DND-41 (cell line): ENCODE measurements around the gene DVL1.

Source experiments
- EZH2 ChIP-seq: IDR thresholded peaks from 3 replicates; pipeline ENCODE4 v1.6.1; 2012; ENCODE audit warnings: borderline replicate concordance, low read depth, mild to moderate bottlenecking, moderate library complexity, low read length, inconsistent platforms; ENCODE audit not compliant: severe bottlenecking
- TF ChIP-seq, protein P1 (sequence below): IDR thresholded peaks from 2 replicates; pipeline ENCODE4 v1.5.1; 2012; ENCODE audit warnings: borderline replicate concordance, low read length, moderate library complexity, mild to moderate bottlenecking; ENCODE audit not compliant: poor library complexity, severe bottlenecking; ENCODE audit errors: extremely low read depth

DNA sequence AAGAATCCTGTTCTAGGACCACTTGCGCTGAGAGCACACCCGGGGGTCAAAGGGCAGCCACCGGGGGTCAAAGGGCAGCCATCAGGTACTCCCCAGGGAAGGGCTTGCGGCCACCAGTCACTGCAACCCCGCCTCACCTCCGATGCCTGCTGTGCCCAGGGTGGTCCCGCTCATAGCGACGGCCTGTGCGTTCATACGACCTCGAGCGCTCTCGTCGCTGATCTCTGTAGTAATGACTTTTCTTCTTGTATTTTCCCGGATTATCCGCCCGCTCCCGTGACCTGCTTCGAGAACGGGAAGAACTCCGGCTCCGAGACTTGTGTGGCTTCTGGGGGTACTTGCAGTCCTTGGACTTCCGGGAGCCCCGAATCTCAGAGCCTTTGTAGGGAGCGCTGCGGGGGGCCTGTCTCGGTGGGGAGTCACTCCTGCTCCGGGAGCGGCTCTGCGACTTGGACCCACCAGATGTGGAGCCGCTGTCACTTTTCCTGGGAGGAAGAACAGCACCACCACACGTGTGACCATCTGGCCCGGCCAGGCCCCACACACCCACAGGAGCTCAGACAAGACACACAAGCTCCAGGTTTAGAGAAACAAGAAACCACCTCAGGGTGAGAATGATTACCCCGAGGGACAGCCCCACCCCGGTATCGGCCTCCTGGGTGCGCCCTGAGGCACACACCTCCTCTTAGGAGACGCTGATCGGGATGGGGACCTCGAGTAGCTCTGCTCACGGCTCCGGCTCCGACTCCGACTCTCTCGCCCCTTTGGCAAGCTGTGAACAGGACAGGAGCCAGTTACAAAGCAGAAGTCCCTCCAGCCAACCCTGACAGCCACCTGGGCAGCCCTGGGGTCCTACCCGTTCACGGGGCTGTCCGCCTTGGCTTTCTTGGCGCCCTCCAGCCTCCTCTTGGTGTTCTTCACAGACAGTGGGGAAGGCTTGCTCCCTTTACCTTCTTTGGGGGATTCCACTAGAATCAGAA, 38.2 kb upstream of the DVL1 start:
- no peak for TF ChIP-seq EZH2
- TF ChIP-seq, protein P1, sequence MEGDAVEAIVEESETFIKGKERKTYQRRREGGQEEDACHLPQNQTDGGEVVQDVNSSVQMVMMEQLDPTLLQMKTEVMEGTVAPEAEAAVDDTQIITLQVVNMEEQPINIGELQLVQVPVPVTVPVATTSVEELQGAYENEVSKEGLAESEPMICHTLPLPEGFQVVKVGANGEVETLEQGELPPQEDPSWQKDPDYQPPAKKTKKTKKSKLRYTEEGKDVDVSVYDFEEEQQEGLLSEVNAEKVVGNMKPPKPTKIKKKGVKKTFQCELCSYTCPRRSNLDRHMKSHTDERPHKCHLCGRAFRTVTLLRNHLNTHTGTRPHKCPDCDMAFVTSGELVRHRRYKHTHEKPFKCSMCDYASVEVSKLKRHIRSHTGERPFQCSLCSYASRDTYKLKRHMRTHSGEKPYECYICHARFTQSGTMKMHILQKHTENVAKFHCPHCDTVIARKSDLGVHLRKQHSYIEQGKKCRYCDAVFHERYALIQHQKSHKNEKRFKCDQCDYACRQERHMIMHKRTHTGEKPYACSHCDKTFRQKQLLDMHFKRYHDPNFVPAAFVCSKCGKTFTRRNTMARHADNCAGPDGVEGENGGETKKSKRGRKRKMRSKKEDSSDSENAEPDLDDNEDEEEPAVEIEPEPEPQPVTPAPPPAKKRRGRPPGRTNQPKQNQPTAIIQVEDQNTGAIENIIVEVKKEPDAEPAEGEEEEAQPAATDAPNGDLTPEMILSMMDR = no peak
